ENCODE data around the gene IFI6.

- TF ChIP-seq TAF1 (IDR thresholded peaks at IDR 0.05; ENCODE audit: low read depth, low read length) (no peak), POLR2A (IDR thresholded peaks at IDR 0.05; ENCODE audit: low read depth, low read length) (no peak)
Measured at GRCh38 chr1:27665016-27665651, 6.9 kb downstream of the IFI6 start.
